ENCODE data around the gene HSP90AB1.

- no peak for TF ChIP-seq CTCF (IDR thresholded peaks at IDR 0.05; ENCODE audit: insufficient read depth, low read depth, low read length)
- no peak for TF ChIP-seq EZH2 (IDR thresholded peaks at IDR 0.05; ENCODE audit: insufficient read depth, low read length)
Observed at GRCh38 chr6:44286285-44286565, 39.3 kb downstream of the HSP90AB1 start.

Data from astrocyte (in vitro differentiated cells and primary cell).